GM12878 (cell line): ENCODE data around the gene UROC1. TPM values are rescaled to one million over a fixed set of nuclear protein-coding genes. Genes with fewer than 3 reads are reported as not detected.

Source experiments
- ATAC-seq: fragments of 200-7000 bp; cut with Tn5 transposase; 3 replicates; pipeline ENCODE4 v1.9.1; 2020; ENCODE audit warnings: mild to moderate bottlenecking, moderate library complexity
- BruUV-seq: library from RNA; stranded (reverse); fragments of 400-500 nt; replicated peaks from 2 replicates; lab custom pipeline; 2021; lab: Mats Ljungman, UMichigan
- CTCF ChIA-PET: fragments of 300-600 bp; sonication (Branson Sonifier 250); formaldehyde crosslinking; extraction: SDS; loops from one replicate; lab custom pipeline; 2021; ENCODE audit warnings: inconsistent platforms; lab: Yijun Ruan, JAX
- POLR2A ChIA-PET: fragments of 350-600 bp; formaldehyde crosslinking; extraction: SDS; loops from one replicate; lab custom pipeline; 2021; ENCODE audit warnings: inconsistent platforms; lab: Charles Lee
- RAD21 ChIA-PET: fragments of 300-600 bp; sonication (Branson Sonifier 250); formaldehyde crosslinking; loops from one replicate; lab custom pipeline; 2023; ENCODE audit warnings: antibody characterized with exemption; ENCODE audit not compliant: unreplicated experiment; lab: Charles Lee
- SMC1A ChIA-PET: fragments of 300-600 bp; sonication (Branson Sonifier 250); formaldehyde crosslinking; loops from one replicate; lab custom pipeline; 2023; ENCODE audit not compliant: unreplicated experiment, uncharacterized antibody; lab: Charles Lee
- DNase-seq: peaks from one replicate; pipeline ENCODE4 v3.0.0-alpha.2; 2011; ENCODE audit warnings: low read depth, low spot score
- FAIRE-seq: peaks from 3 replicates; lab custom pipeline; 2011; peaks lifted over from hg19 to GRCh38; lab: Jason Lieb, UNC
- H2AFZ ChIP-seq: 2 replicates; pipeline ENCODE4 v1.6.0; 2011; ENCODE audit warnings: low read depth, low read length, control low read depth; ENCODE audit not compliant: control insufficient read depth
- H3K27ac ChIP-seq: 2 replicates; pipeline ENCODE4 v1.5.1; 2011; ENCODE audit warnings: control low read depth; ENCODE audit not compliant: control insufficient read depth, insufficient read depth
- H3K27me3 ChIP-seq, 2 experiments: replicated peaks in 1 of 2; 2 replicates each; pipeline versions ENCODE4 v1.6.0 to v1.6.1; 2011; ENCODE audit warnings: low read length in 1 of 2; ENCODE audit not compliant: control insufficient read depth in 2 of 2, insufficient read depth in 2 of 2
- H3K36me3 ChIP-seq, 2 experiments: 2 replicates each; pipeline ENCODE4 v1.5.1; 2011; ENCODE audit warnings: low read length in 1 of 2; ENCODE audit not compliant: control insufficient read depth in 2 of 2, insufficient read depth in 2 of 2
- H3K4me1 ChIP-seq: 2 replicates; pipeline ENCODE4 v1.6.1; 2011; ENCODE audit warnings: mild to moderate bottlenecking, low read length, moderate library complexity, mixed read lengths; ENCODE audit not compliant: control insufficient read depth, insufficient read depth
- H3K4me2 ChIP-seq: 2 replicates; pipeline ENCODE4 v1.6.0; 2011; ENCODE audit warnings: control low read depth; ENCODE audit not compliant: control insufficient read depth, insufficient read depth
- H3K4me3 ChIP-seq: fragments of 200-600 bp; sonication (generic); 2 replicates; pipeline ENCODE4 v1.5.1; 2016
- H3K79me2 ChIP-seq: 2 replicates; pipeline ENCODE4 v1.6.0; 2011; ENCODE audit warnings: low read length; ENCODE audit not compliant: control insufficient read depth, insufficient read depth
- H3K9ac ChIP-seq: 2 replicates; pipeline ENCODE4 v1.8.0; 2011; ENCODE audit warnings: low read length, control low read depth, mixed read lengths; ENCODE audit not compliant: control insufficient read depth, insufficient read depth
- H3K9me3 ChIP-seq: replicated peaks from 3 replicates; pipeline ENCODE4 v1.5.1; 2011; ENCODE audit warnings: mild to moderate bottlenecking, low read length; ENCODE audit not compliant: control insufficient read depth, insufficient read depth
- H4K20me1 ChIP-seq: 2 replicates; pipeline ENCODE4 v1.6.0; 2011; ENCODE audit not compliant: control insufficient read depth, insufficient read depth
- CHD1 ChIP-seq: IDR thresholded peaks from 2 replicates; pipeline ENCODE4 v1.6.1; 2012; ENCODE audit warnings: low read depth, low read length, improper control_type of control experiment
- CHD2 ChIP-seq: IDR thresholded peaks from 2 replicates; pipeline ENCODE4 v1.6.1; 2011; ENCODE audit warnings: low read depth, low read length, improper control_type of control experiment, borderline replicate concordance
- E2F8 ChIP-seq: fragments of 450-650 bp; IDR thresholded peaks from 2 replicates; pipeline ENCODE4 v1.6.1; 2018; ENCODE audit warnings: mild to moderate bottlenecking, low read depth, moderate library complexity; ENCODE audit not compliant: partially characterized antibody
- ETV6 ChIP-seq, 2 experiments: fragments of 450-650 bp in 1 of 2; IDR thresholded peaks in 1 of 2; conservative IDR thresholded peaks in 1 of 2; 2 replicates each; pipeline ENCODE4 v1.6.1; 2014; ENCODE audit warnings: antibody characterized with exemption in 1 of 2, borderline replicate concordance in 1 of 2, low read depth in 1 of 2, mild to moderate bottlenecking in 1 of 2, moderate library complexity in 1 of 2
- FOXK2 ChIP-seq: fragments of 450-650 bp; IDR thresholded peaks from 2 replicates; pipeline ENCODE4 v1.6.1; 2017; ENCODE audit warnings: mild to moderate bottlenecking, moderate library complexity
- NFXL1 ChIP-seq: fragments of 450-650 bp; IDR thresholded peaks from 2 replicates; pipeline ENCODE4 v1.6.1; 2017; ENCODE audit warnings: antibody characterized with exemption, mild to moderate bottlenecking, borderline replicate concordance
- NFYB ChIP-seq: IDR thresholded peaks from 2 replicates; pipeline ENCODE4 v1.6.1; 2011; ENCODE audit warnings: low read depth, mild to moderate bottlenecking, low read length, improper control_type of control experiment, moderate library complexity; ENCODE audit not compliant: insufficient read depth
- POLR2AphosphoS5 ChIP-seq: IDR thresholded peaks from 2 replicates; pipeline ENCODE4 v1.6.1; 2011; ENCODE audit warnings: mild to moderate bottlenecking, low read length, inconsistent platforms
- SP1 ChIP-seq: IDR thresholded peaks from one replicate; pipeline ENCODE4 v1.6.1; 2011; ENCODE audit warnings: low read depth, low read length
- TBL1XR1 ChIP-seq: IDR thresholded peaks from 2 replicates; pipeline ENCODE4 v1.6.1; 2012; ENCODE audit warnings: low read depth, low read length, improper control_type of control experiment
- ZNF207 ChIP-seq: fragments of 450-650 bp; IDR thresholded peaks from 2 replicates; pipeline ENCODE4 v1.6.1; 2014; ENCODE audit warnings: antibody characterized with exemption, mild to moderate bottlenecking, borderline replicate concordance
- WGBS: methylation state at CpG from one replicate; pipeline ENCODE4 v1.1.6; 2016; ENCODE audit warnings: low lambda C conversion rate; ENCODE audit not compliant: insufficient replicate concordance, insufficient coverage; ENCODE audit errors: missing lambda C conversion rate; 5-methylcytosine and 5-hydroxymethylcytosine counted together
- in situ Hi-C: fragments of 300-500 bp; cut with MboI; formaldehyde crosslinking; loops from 9 replicates; pipeline ENCODE4 v1.14.3; 2018; ENCODE audit warnings: mixed read lengths
- intact Hi-C: fragments of 100-400 bp; cut with micrococcal nuclease; formaldehyde crosslinking; loops from one replicate; pipeline ENCODE4 v1.14.2; 2022; ENCODE audit not compliant: unreplicated experiment
- polyA plus RNA-seq, 11 experiments: library from polyadenylated mRNA; depleted of rRNA in 4 of 11; unstranded in 6 of 11; stranded (reverse) in 5 of 11; fragments of >200 nt; fragmentation: Nextera tagmentation in 4 of 11; fragmentation: Illumina TruSeq in 1 of 11; extraction: Ambion mirVana in 4 of 11; extraction: Trizol in 1 of 11; gene quantifications; 1 replicate in 1 of 11; 2 replicates in 10 of 11; pipeline versions ENCODE4 v1.2.1 to v1.2.3, GENCODE V29; 2011 to 2016; ENCODE audit warnings: inconsistent platforms in 2 of 11, missing spikeins in 2 of 11, low read depth in 1 of 11
- total RNA-seq, 4 experiments: library from RNA; depleted of rRNA in 3 of 4; stranded (reverse); fragments of >200 nt in 3 of 4; fragmentation: Illumina TruSeq in 1 of 4; extraction: Trizol in 1 of 4; gene quantifications; 2 replicates each; pipeline versions ENCODE4 v1.2.1 to v1.2.3, GENCODE V29; 2013 to 2021
- TF ChIP-seq, protein P1 (sequence below): fragments of 450-650 bp; IDR thresholded peaks from 2 replicates; pipeline ENCODE4 v1.6.1; 2017; ENCODE audit warnings: low read depth, mild to moderate bottlenecking, moderate library complexity

Gene UROC1
- total and polyA plus RNA-seq, 10 of the 15 experiments (the other 5 are each of a cell fraction or from before 2014, with no cell fraction given) = 0.04 TPM; not detected in 9

DNA sequence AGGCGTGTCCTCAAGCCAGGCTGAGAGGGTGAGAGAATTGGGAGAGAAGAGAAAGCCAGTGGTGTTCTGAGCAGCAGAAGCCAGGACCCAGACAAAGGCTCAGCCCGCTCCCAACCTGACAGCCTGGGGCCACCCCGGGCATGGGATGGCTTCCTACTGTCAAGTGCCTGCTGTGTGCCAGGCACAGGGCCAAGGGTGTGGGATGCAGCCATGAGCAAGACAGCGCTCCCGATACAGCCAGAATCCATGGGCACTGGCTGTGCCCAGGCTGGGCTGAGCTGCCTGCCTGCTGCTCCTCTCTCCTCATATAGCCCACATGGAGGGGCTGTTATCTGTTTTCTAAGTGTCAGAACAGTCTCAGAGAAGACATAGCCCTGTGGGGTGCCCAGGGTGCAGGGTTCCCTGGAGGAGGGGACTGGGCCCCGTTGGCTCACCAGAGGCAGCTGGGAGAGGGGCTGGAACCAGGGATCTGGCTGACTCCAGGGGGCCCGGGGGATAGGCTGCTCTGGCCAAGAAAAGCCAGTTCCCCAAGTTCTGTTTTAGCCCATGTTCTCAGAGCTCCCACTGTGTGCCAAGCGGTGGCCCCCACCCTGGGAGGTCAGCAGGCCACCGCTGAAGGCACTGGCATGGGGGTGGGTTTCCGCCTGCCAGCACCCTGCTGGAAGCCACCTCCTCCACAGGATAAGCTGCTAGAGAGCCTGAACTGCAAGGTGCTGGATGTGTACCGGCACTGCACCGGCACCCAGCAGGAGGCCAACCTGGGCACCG is 83.9 kb downstream of the UROC1 start:
- 93% methylated on average over 12 of the region's 13 CpGs for WGBS
- Histone ChIP-seq H4K20me1 (no peaks in the 10 kb centered on the region), H3K9ac (no peak overlapping the region), H3K27ac (no peak overlapping the region), H3K4me2 (no peak overlapping the region), H3K36me3 (peaks cover 0 to 2% of the 10 kb centered on the region in 2 experiments; a peak in 2 of 4 replicates), H3K4me3 (no peak overlapping the region), H2AFZ (no peak overlapping the region), H3K79me2 (no peaks in the 10 kb centered on the region), H3K4me1 (peaks cover 8% of the 10 kb centered on the region), H3K9me3 (no peaks in the 10 kb centered on the region), H3K27me3 (no peaks in the 10 kb centered on the region)
- RAD21 ChIA-PET = no interaction called here
- CTCF ChIA-PET = no interaction called here
- ATAC-seq = no peak
- BruUV-seq = no TSS peak
- DNase-seq = no peak
- SMC1A ChIA-PET = no interaction called here
- no peak for TF ChIP-seq E2F8
- TF ChIP-seq NFYB = no peak
- TF ChIP-seq TBL1XR1 = no peak
- no peak for TF ChIP-seq CHD1
- no peak for TF ChIP-seq ZNF207
- TF ChIP-seq ETV6 (conservative IDR thresholded peaks at IDR 0.05 in 1 of 2, IDR thresholded peaks at IDR 0.05 in 1 of 2; ENCODE audit: borderline replicate concordance in 1 of 2, low read depth in 1 of 2) = no peak
- no peak for TF ChIP-seq SP1
- TF ChIP-seq POLR2AphosphoS5 = no peak
- no peak for TF ChIP-seq FOXK2
- TF ChIP-seq CHD2 = no peak
- TF ChIP-seq NFXL1 = no peak
- TF ChIP-seq, protein P1, sequence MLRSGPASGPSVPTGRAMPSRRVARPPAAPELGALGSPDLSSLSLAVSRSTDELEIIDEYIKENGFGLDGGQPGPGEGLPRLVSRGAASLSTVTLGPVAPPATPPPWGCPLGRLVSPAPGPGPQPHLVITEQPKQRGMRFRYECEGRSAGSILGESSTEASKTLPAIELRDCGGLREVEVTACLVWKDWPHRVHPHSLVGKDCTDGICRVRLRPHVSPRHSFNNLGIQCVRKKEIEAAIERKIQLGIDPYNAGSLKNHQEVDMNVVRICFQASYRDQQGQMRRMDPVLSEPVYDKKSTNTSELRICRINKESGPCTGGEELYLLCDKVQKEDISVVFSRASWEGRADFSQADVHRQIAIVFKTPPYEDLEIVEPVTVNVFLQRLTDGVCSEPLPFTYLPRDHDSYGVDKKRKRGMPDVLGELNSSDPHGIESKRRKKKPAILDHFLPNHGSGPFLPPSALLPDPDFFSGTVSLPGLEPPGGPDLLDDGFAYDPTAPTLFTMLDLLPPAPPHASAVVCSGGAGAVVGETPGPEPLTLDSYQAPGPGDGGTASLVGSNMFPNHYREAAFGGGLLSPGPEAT = no peak
- intact Hi-C loops = no loop called here
- in situ Hi-C loops = no loop called here
- POLR2A ChIA-PET = no interaction called here
- no peak for FAIRE-seq
